ENCODE results near the gene MCM3AP. TPM values are rescaled to one million over a fixed set of nuclear protein-coding genes. Genes with fewer than 3 reads are reported as not detected.
A peak's percentile ranks its signal among the peaks of the same experiment; 100 is the strongest.

Gene MCM3AP
- total RNA-seq, 1 donor, result 60.9 TPM

- TF ChIP-seq, protein P1, sequence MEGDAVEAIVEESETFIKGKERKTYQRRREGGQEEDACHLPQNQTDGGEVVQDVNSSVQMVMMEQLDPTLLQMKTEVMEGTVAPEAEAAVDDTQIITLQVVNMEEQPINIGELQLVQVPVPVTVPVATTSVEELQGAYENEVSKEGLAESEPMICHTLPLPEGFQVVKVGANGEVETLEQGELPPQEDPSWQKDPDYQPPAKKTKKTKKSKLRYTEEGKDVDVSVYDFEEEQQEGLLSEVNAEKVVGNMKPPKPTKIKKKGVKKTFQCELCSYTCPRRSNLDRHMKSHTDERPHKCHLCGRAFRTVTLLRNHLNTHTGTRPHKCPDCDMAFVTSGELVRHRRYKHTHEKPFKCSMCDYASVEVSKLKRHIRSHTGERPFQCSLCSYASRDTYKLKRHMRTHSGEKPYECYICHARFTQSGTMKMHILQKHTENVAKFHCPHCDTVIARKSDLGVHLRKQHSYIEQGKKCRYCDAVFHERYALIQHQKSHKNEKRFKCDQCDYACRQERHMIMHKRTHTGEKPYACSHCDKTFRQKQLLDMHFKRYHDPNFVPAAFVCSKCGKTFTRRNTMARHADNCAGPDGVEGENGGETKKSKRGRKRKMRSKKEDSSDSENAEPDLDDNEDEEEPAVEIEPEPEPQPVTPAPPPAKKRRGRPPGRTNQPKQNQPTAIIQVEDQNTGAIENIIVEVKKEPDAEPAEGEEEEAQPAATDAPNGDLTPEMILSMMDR (IDR thresholded peaks at IDR 0.05; ENCODE audit: insufficient read depth, low read depth, low read length), result no peak
- H3K4me3 ChIP-seq (ENCODE audit: low read depth, low read length), result peak overlapping the region; percentile 12
- DNase-seq (ENCODE audit: low read depth), result no peak
Observed at GRCh38 chr21:46284077-46284644, 1.2 kb downstream of the MCM3AP start.

- TF ChIP-seq, protein P1 (IDR thresholded peaks at IDR 0.05; ENCODE audit: insufficient read depth, low read depth, low read length), result no peak
Observed at GRCh38 chr21:46274797-46275390, 10.5 kb downstream of the MCM3AP start.

GRCh38 chr21:46273341-46273740, 12.1 kb downstream of the MCM3AP start:
- no peak overlapping the region for H3K4me3 ChIP-seq (ENCODE audit: low read depth, low read length)
- no peak for DNase-seq (ENCODE audit: low read depth)
- TF ChIP-seq, protein P1 (IDR thresholded peaks at IDR 0.05; ENCODE audit: insufficient read depth, low read depth, low read length), result no peak

More at GRCh38 chr21:46274797-46275390, 10.5 kb downstream of the MCM3AP start:
- no peak for DNase-seq (ENCODE audit: low read depth)
- H3K4me3 ChIP-seq (ENCODE audit: low read depth, low read length), result no peak overlapping the region

- TF ChIP-seq, protein P1 (IDR thresholded peaks at IDR 0.05; ENCODE audit: insufficient read depth, low read depth, low read length), result no peak
- DNase-seq (ENCODE audit: low read depth), result no peak
- H3K4me3 ChIP-seq (ENCODE audit: low read depth, low read length), result no peak overlapping the region
Observed at GRCh38 chr21:46269466-46269865, 15.9 kb downstream of the MCM3AP start.

DNA sequence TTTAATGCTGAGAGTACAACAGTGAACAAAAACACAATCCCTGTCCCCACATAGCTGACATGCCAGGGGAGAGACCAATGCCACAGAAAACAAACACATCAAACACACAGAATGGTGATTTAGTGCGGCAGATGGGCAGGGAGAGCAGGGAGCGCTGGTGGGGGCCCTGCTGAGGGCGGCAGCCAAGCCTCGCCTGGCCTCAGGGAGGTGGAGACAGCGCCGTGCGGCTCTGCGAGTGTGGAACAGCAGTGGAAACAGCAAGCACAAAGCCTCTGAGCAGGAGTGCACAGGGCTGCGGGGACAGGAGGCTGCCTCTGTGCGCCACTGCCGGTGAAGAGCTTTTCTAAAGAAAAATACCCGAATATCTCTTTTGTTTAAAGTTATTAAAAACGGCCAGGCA, 17.0 kb downstream of the MCM3AP start:
- TF ChIP-seq, protein P1 (IDR thresholded peaks at IDR 0.05; ENCODE audit: insufficient read depth, low read depth, low read length), result no peak
- no peak overlapping the region for H3K4me3 ChIP-seq (ENCODE audit: low read depth, low read length)
- no peak for DNase-seq (ENCODE audit: low read depth)

DNA sequence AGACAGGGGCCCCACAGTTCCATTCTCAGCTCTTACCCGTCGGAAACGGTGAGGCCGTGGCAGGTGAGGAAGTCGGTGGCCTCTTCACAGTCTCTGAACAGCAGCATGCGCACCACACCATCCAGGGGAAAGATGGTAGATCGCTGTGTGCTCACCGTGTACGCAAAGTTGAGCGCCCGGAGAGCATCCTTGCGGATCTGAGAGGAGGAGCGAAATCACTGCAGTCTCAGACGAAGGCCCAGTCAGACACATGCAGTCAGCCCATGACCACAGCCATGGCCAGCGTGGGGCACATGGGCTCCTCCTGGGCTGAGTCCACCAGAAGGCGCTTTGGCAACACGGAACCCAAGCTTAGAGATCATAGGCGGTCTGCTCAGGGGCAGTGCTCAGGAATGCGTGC, 18.5 kb downstream of the MCM3AP start:
- no peak for DNase-seq (ENCODE audit: low read depth)
- TF ChIP-seq, protein P1 (IDR thresholded peaks at IDR 0.05; ENCODE audit: insufficient read depth, low read depth, low read length), result no peak

More for the DNA sequence above, 18.5 kb downstream of the MCM3AP start:
- no peak overlapping the region for H3K4me3 ChIP-seq (ENCODE audit: low read depth, low read length)

Measured in fibroblast of villous mesenchyme (primary cell).